Neuronal stem cell (in vitro differentiated cells): Measurements from ENCODE around the gene NTRK1.

ENCODE experiments used
- DNase-seq: peaks from one replicate; pipeline ENCODE4 v3.0.0-alpha.2; 2013; ENCODE audit warnings: low spot score
- H2AFZ ChIP-seq: one replicate; pipeline ENCODE4 v1.6.1; 2013; ENCODE audit warnings: mild to moderate bottlenecking, low read length, inconsistent platforms
- H2AK5ac ChIP-seq: 2 replicates; pipeline ENCODE4 v1.6.1; 2013; ENCODE audit warnings: low read depth, mild to moderate bottlenecking, inconsistent platforms, low read length, moderate library complexity, mixed read lengths
- H2BK120ac ChIP-seq: 2 replicates; pipeline ENCODE4 v1.6.1; 2013; ENCODE audit warnings: low read depth, mild to moderate bottlenecking, inconsistent platforms, low read length, moderate library complexity, mixed read lengths
- H2BK12ac ChIP-seq: one replicate; pipeline ENCODE4 v1.6.1; 2013; ENCODE audit warnings: low read length, inconsistent platforms
- H2BK15ac ChIP-seq: 2 replicates; pipeline ENCODE4 v1.6.1; 2013; ENCODE audit warnings: mild to moderate bottlenecking, low read length, inconsistent platforms, mixed read lengths
- H2BK5ac ChIP-seq: one replicate; pipeline ENCODE4 v1.6.1; 2013; ENCODE audit warnings: inconsistent platforms, mild to moderate bottlenecking, low read length, moderate library complexity
- H3K14ac ChIP-seq: one replicate; pipeline ENCODE4 v1.6.1; 2013; ENCODE audit warnings: low read length, inconsistent platforms
- H3K18ac ChIP-seq: 2 replicates; pipeline ENCODE4 v1.6.1; 2013; ENCODE audit warnings: low read length, inconsistent platforms
- H3K23ac ChIP-seq: 2 replicates; pipeline ENCODE4 v1.6.1; 2013; ENCODE audit warnings: low read depth, mild to moderate bottlenecking, mixed read lengths, low read length, inconsistent platforms; ENCODE audit not compliant: poor library complexity
- H3K27ac ChIP-seq: replicated peaks from 3 replicates; pipeline ENCODE4 v1.5.1; 2013; ENCODE audit warnings: low read length, inconsistent platforms
- H3K27me3 ChIP-seq, 3 experiments: 2 replicates each; pipeline ENCODE4 v1.6.1; 2013; ENCODE audit warnings: low read length in 3 of 3, mild to moderate bottlenecking in 2 of 3, inconsistent platforms in 1 of 3, low read depth in 1 of 3, mixed read lengths in 1 of 3, moderate library complexity in 1 of 3; ENCODE audit not compliant: control insufficient read depth in 3 of 3, insufficient read depth in 3 of 3
- H3K36me3 ChIP-seq, 2 donors: replicated peaks in 1 of 2; 2 replicates each; pipeline ENCODE4 v1.6.1; 2013; ENCODE audit warnings: low read length in 2 of 2; ENCODE audit not compliant: control insufficient read depth in 2 of 2, insufficient read depth in 2 of 2
- H3K4ac ChIP-seq: 2 replicates; pipeline ENCODE4 v1.6.1; 2013; ENCODE audit warnings: inconsistent platforms, mild to moderate bottlenecking, low read length, moderate library complexity
- H3K4me1 ChIP-seq, 2 donors: 1 replicate in 1 of 2; 2 replicates in 1 of 2; pipeline ENCODE4 v1.6.1; 2013; ENCODE audit warnings: low read length in 2 of 2, low read depth in 1 of 2; ENCODE audit not compliant: control insufficient read depth in 2 of 2, insufficient read depth in 1 of 2
- H3K4me2 ChIP-seq: one replicate; pipeline ENCODE4 v1.6.1; 2013; ENCODE audit warnings: mild to moderate bottlenecking, low read length, inconsistent platforms; ENCODE audit not compliant: insufficient read depth, poor library complexity, severe bottlenecking
- H3K4me3 ChIP-seq, 2 donors: 2 replicates each; pipeline ENCODE4 v1.5.1; 2013; ENCODE audit warnings: low read length in 2 of 2, mild to moderate bottlenecking in 2 of 2, inconsistent platforms in 1 of 2, moderate library complexity in 1 of 2
- H3K79me1 ChIP-seq: one replicate; pipeline ENCODE4 v1.6.1; 2013; ENCODE audit warnings: low read depth, mild to moderate bottlenecking, inconsistent platforms, low read length, moderate library complexity
- H3K9ac ChIP-seq: one replicate; pipeline ENCODE4 v1.6.1; 2013; ENCODE audit warnings: mild to moderate bottlenecking, low read depth, low read length, inconsistent platforms; ENCODE audit not compliant: poor library complexity
- H3K9me3 ChIP-seq, 2 donors: replicated peaks in 1 of 2; 2 replicates each; pipeline versions ENCODE3 to v1.6.1; 2013; ENCODE audit warnings: low read length in 2 of 2, mild to moderate bottlenecking in 2 of 2, inconsistent platforms in 1 of 2, low read depth in 1 of 2, mixed read lengths in 1 of 2, moderate library complexity in 1 of 2; ENCODE audit not compliant: control insufficient read depth in 2 of 2, insufficient read depth in 1 of 2
- H4K8ac ChIP-seq: one replicate; pipeline ENCODE4 v1.6.1; 2013; ENCODE audit warnings: low read depth, mild to moderate bottlenecking, inconsistent platforms, low read length, moderate library complexity
- H4K91ac ChIP-seq: one replicate; pipeline ENCODE4 v1.6.1; 2013; ENCODE audit warnings: low read length, low read depth, mild to moderate bottlenecking, inconsistent platforms; ENCODE audit not compliant: poor library complexity
- WGBS, 2 donors: extraction: QIAGEN DNeasy Blood & Tissue Kit; methylation state at CpG; one replicate each; pipeline ENCODE4 v1.1.7; 2013; ENCODE audit warnings: missing lambda C conversion rate in 2 of 2, mixed read lengths in 1 of 2; ENCODE audit not compliant: insufficient read length in 2 of 2, insufficient replicate concordance in 1 of 2; ENCODE audit errors: extremely low coverage in 2 of 2; 5-methylcytosine and 5-hydroxymethylcytosine counted together

The NTRK1 gene

DNA sequence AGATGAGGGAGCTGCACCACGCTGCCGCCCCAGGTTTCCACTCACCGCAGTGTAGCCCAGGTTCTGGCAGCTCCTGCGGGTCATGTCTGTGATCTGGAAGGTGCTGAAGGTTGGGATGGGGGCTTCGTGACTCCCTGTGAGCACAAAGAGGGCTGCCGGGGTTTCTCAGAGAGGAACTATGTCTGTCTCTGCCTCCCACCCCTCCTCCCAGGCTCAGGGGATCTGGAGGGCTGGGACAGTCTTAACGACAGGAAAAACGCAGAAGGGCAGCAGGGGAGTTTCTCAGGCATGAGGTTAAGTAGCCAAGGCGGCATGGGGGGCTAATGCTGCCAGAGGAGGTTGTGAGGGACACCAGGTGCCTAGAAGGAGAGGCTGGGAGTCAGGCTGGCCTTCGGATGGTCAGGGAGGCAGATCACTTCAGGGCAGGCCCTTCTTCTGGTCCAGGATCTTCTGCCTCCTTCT, 44.7 kb upstream of the NTRK1 start:
- H2BK5ac ChIP-seq = no peak overlapping the region
- DNase-seq = no peak
- peak overlapping the region in 1 of 2 donors; percentile 38 for H3K4me3 ChIP-seq
- WGBS, 2 donors = no CpG with 5 or more reads among the region's 10 CpGs
- peak overlapping the region; percentile 50 for H2AFZ ChIP-seq
- no peak overlapping the region for H3K4me2 ChIP-seq
- H2BK120ac ChIP-seq = peak overlapping the region; percentile 36
- H3K4ac ChIP-seq = no peak overlapping the region
- peak overlapping the region; percentile 48 for H3K18ac ChIP-seq
- H2BK12ac ChIP-seq = no peak overlapping the region
- no peaks in the 10 kb centered on the region for H3K79me1 ChIP-seq
- no peak overlapping the region for H3K27ac ChIP-seq
- H4K91ac ChIP-seq = peak overlapping the region; percentile 83
- peak overlapping the region; percentile 88 for H2BK15ac ChIP-seq
- H3K23ac ChIP-seq = peak overlapping the region; percentile 25
- H3K36me3 ChIP-seq = no peaks in the 10 kb centered on the region
- peak overlapping the region; percentile 10 for H3K14ac ChIP-seq
- H4K8ac ChIP-seq = no peak overlapping the region
- no peaks in the 10 kb centered on the region for H3K9me3 ChIP-seq
- H3K4me1 ChIP-seq = peaks cover 9 to 13% of the 10 kb centered on the region in 2 donors
- H2AK5ac ChIP-seq = peak overlapping the region; percentile 71
- H3K27me3 ChIP-seq = peaks cover 0 to 54% (median 19%) of the 10 kb centered on the region in 3 experiments
- no peak overlapping the region for H3K9ac ChIP-seq

DNA sequence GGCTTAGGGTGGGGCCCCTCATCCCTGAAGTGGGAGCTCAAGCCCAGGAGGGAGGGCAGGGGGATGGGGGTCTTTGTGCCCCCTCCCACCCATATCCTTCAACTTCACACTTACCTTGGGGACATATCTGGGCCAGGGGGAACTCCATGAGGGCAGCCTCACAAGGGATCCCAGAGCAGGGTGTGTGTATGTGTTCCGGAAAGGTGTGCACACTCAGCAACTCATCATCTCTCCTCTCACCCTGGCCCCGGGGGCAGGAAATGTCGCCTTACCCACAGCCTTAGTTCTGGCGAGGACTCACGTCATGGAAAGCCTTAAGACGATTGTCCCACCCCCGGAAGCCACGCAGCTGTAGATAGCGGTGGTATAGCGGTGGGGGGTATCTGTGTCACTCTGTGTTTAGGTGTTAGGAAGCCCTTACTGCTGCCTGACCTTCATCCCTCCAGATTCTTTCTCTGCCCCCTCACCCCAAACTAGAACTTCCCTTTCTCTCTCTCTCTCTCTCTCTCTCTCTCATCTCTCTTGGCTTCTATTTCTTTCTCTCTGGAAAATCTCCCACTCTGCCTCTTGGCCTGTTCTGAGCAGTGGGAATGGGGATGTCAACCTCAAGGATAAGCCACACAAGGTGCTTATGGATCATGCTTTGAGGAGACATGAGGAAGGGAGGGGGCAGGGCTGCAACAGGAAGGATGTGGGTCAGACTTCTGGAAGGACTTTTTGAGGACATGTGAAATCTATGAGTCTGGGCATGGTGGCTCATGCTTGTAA, 43.9 kb upstream of the NTRK1 start, which contains the start of gene SH2D2A:
Gene SH2D2A, minus strand, starts transcription at position 288 of the 768 bp plus-strand sequence. Its CDS starts 140 bp downstream, at position 148.
- H3K4me3 ChIP-seq = peak within 1 kb of the TSS in 1 of 2 donors; percentile 38
- no peak within 1 kb of the TSS for H3K4ac ChIP-seq
- H2BK5ac ChIP-seq = no peak within 1 kb of the TSS
- no peak within 1 kb of the TSS for H4K8ac ChIP-seq
- no peak within 1 kb of the TSS for H2BK12ac ChIP-seq
- H3K9ac ChIP-seq = no peak within 1 kb of the TSS
- H3K18ac ChIP-seq = peak within 1 kb of the TSS; percentile 53
- peak within 1 kb of the TSS; percentile 36 for H2BK120ac ChIP-seq
- WGBS, 2 donors = no CpG with 5 or more reads among the region's 10 CpGs
- no peaks in the 10 kb centered on the region for H3K79me1 ChIP-seq
- H2AK5ac ChIP-seq = peak within 1 kb of the TSS; percentile 71
- H3K27ac ChIP-seq = no peak within 1 kb of the TSS
- H4K91ac ChIP-seq = peak within 1 kb of the TSS; percentile 83
- peaks cover 0 to 61% (median 19%) of the 10 kb centered on the region in 3 experiments for H3K27me3 ChIP-seq
- H2AFZ ChIP-seq = peak within 1 kb of the TSS; percentile 50
- no peaks in the 10 kb centered on the region for H3K36me3 ChIP-seq
- peak within 1 kb of the TSS; percentile 10 for H3K14ac ChIP-seq
- no peak within 1 kb of the TSS for H3K4me2 ChIP-seq
- peaks cover 9 to 13% of the 10 kb centered on the region in 2 donors for H3K4me1 ChIP-seq
- no peaks in the 10 kb centered on the region for H3K9me3 ChIP-seq
- H2BK15ac ChIP-seq = peak within 1 kb of the TSS; percentile 88
- no peak for DNase-seq
- H3K23ac ChIP-seq = peak within 1 kb of the TSS; percentile 25

- Histone ChIP-seq H3K36me3 (no peaks in the 10 kb centered on the region), H3K9ac (no peak overlapping the region), H2AFZ (no peak overlapping the region), H2BK15ac (no peak overlapping the region), H3K79me1 (no peaks in the 10 kb centered on the region), H3K4me1 (no peaks in the 10 kb centered on the region), H3K23ac (no peak overlapping the region), H3K4me2 (no peak overlapping the region), H3K4ac (no peak overlapping the region), H3K18ac (no peak overlapping the region), H3K4me3 (no peak overlapping the region), H2BK120ac (no peak overlapping the region), H3K27me3 (peaks cover 0 to 35% (median 0%) of the 10 kb centered on the region in 3 experiments), H3K27ac (no peak overlapping the region), H2BK12ac (no peak overlapping the region), H3K14ac (no peak overlapping the region), H2BK5ac (no peak overlapping the region), H4K8ac (no peak overlapping the region), H3K9me3 (no peaks in the 10 kb centered on the region), H4K91ac (no peak overlapping the region), H2AK5ac (no peak overlapping the region)
- DNase-seq = no peak
- WGBS, 2 donors = no CpG with 5 or more reads among the region's 4 CpGs
Measured at GRCh38 chr1:156821801-156822200, 38.9 kb upstream of the NTRK1 start.

GRCh38 chr1:156822680-156823079, 38.0 kb upstream of the NTRK1 start:
- no CpG with 5 or more reads among the region's 1 CpG for WGBS, 2 donors
- no peak overlapping the region for H3K4me2 ChIP-seq

More at GRCh38 chr1:156822680-156823079, 38.0 kb upstream of the NTRK1 start:
- no peak overlapping the region for H2AFZ ChIP-seq
- no peaks in the 10 kb centered on the region for H3K79me1 ChIP-seq
- no peak overlapping the region for H3K14ac ChIP-seq
- no peak overlapping the region for H4K91ac ChIP-seq
- H3K9me3 ChIP-seq = no peaks in the 10 kb centered on the region
- H2BK5ac ChIP-seq = no peak overlapping the region
- no peak overlapping the region for H4K8ac ChIP-seq
- no peak overlapping the region for H3K27ac ChIP-seq
- H3K9ac ChIP-seq = no peak overlapping the region
- H2AK5ac ChIP-seq = no peak overlapping the region
- no peak overlapping the region for H3K4ac ChIP-seq
- DNase-seq = no peak
- H3K18ac ChIP-seq = no peak overlapping the region
- H3K36me3 ChIP-seq = no peaks in the 10 kb centered on the region
- H3K27me3 ChIP-seq = peaks cover 0 to 31% (median 0%) of the 10 kb centered on the region in 3 experiments
- H3K4me3 ChIP-seq = no peak overlapping the region
- H2BK15ac ChIP-seq = no peak overlapping the region
- H3K4me1 ChIP-seq = no peaks in the 10 kb centered on the region
- H2BK12ac ChIP-seq = no peak overlapping the region
- H2BK120ac ChIP-seq = no peak overlapping the region
- H3K23ac ChIP-seq = no peak overlapping the region
